Right atrium auricular region (tissue), 2 donors: ENCODE results near the gene MVK. TPM values are rescaled to one million over a fixed set of nuclear protein-coding genes. Genes with fewer than 3 reads are reported as not detected.

ENCODE experiments used
- DNase-seq: peaks from one replicate; pipeline ENCODE4 v3.0.0-alpha.2; 2019; ENCODE audit warnings: low spot score
- H3K27ac ChIP-seq, 2 donors: fragments of 200-600 bp; sonication (generic); 1 replicate in 1 of 2; 2 replicates in 1 of 2; pipeline ENCODE4 v1.5.1; 2016 to 2019
- H3K27me3 ChIP-seq, 2 donors: fragments of 200-600 bp; sonication (generic); one replicate each; pipeline versions ENCODE4 v1.5.1 to v1.6.0; 2017 to 2019
- H3K36me3 ChIP-seq: fragments of 200-600 bp; sonication (generic); one replicate; pipeline ENCODE4 v1.5.1; 2016
- H3K4me1 ChIP-seq, 2 donors: fragments of 200-600 bp; sonication (generic); one replicate each; pipeline versions ENCODE4 v1.5.1 to v1.6.0; 2017 to 2019
- H3K4me3 ChIP-seq, 2 donors: fragments of 200-600 bp; sonication (generic); 1 replicate in 1 of 2; 2 replicates in 1 of 2; pipeline ENCODE4 v1.5.1; 2017 to 2019; ENCODE audit warnings: mild to moderate bottlenecking in 1 of 2, moderate library complexity in 1 of 2
- H3K9me3 ChIP-seq, 2 donors: fragments of 200-600 bp; sonication (generic); one replicate each; pipeline ENCODE4 v1.5.1; 2019
- total RNA-seq, 2 donors: library from RNA; depleted of rRNA; stranded (reverse); fragments of >200 nt; gene quantifications; one replicate each; pipeline ENCODE4 v1.1.0, GENCODE V29; 2016
- TF ChIP-seq, protein P1 (sequence below), 2 donors: fragments of 200-600 bp; sonication (generic); IDR thresholded peaks; one replicate each; pipeline ENCODE4 v1.5.1; 2019; ENCODE audit warnings: antibody characterized with exemption in 2 of 2

MVK gene
- total RNA-seq, 2 donors from 2014 or later, result 5.5 to 7.5 TPM

DNA sequence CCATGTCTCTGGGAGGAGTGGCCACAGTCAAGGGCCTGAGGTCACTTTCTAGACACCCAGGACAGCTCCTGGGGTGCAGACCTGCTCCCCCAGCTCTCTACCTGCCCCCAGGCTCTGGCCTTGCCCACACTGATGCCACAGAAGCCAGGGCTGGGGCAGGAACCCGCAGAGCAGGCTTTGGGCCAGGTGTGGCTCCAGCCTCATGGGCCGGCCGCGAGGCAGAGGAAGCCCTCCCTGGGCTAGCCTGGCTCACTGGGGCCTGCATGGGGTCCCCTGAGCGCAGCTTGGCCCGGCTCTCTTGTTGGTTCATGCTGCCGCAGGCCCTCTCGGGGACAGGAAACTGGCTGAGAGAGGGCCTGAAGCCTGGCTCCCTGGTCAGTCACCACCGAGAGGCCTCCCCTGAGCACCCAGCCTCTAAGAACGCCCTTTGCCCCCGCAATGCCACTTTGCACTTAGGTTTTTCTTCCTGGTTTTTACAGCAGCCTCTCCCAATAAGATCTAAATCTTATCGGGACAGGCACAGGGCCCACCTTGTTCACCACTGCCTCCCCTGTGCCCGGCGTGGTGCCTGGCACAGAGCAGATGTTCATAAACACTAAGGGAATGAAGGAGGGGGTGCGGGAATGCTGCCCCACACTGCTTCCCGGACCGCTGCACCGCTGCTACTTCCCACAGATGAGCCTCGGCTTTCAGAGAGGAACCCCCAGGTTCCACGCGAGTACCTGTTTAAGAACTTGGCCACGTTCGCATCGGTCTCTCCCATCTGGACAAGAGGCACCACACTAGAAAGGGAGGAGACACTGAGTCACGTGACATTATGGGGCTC lies 15.0 kb upstream of the MVK start:
- Histone ChIP-seq H3K4me1 (no peaks in the 10 kb centered on the region), H3K27ac (no peak overlapping the region), H3K36me3 (no peaks in the 10 kb centered on the region), H3K27me3 (no peaks in the 10 kb centered on the region), H3K4me3 (no peak overlapping the region), H3K9me3 (no peaks in the 10 kb centered on the region)
- TF ChIP-seq, protein P1, sequence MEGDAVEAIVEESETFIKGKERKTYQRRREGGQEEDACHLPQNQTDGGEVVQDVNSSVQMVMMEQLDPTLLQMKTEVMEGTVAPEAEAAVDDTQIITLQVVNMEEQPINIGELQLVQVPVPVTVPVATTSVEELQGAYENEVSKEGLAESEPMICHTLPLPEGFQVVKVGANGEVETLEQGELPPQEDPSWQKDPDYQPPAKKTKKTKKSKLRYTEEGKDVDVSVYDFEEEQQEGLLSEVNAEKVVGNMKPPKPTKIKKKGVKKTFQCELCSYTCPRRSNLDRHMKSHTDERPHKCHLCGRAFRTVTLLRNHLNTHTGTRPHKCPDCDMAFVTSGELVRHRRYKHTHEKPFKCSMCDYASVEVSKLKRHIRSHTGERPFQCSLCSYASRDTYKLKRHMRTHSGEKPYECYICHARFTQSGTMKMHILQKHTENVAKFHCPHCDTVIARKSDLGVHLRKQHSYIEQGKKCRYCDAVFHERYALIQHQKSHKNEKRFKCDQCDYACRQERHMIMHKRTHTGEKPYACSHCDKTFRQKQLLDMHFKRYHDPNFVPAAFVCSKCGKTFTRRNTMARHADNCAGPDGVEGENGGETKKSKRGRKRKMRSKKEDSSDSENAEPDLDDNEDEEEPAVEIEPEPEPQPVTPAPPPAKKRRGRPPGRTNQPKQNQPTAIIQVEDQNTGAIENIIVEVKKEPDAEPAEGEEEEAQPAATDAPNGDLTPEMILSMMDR (IDR thresholded peaks at IDR 0.05), result no peak
- no peak for DNase-seq

DNA sequence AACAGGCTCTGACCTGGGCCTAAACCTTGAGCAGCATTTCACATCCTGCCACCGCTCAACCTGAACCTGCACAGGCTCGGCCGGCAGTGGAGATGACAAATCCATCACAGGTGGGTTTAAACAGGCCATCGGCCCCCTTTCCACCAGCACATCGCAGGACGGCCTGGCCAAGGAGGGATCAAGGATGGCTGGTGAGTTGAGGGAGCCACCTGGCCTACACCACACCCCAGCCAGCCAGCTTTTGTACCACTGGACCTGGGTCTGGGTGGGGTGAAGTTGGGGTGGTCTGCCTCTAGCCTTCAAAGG lies 14.4 kb upstream of the MVK start:
- Histone ChIP-seq H3K4me1 (peaks cover 0 to 5% of the 10 kb centered on the region in 2 donors), H3K27ac (no peak overlapping the region), H3K4me3 (no peak overlapping the region), H3K9me3 (no peaks in the 10 kb centered on the region), H3K36me3 (no peaks in the 10 kb centered on the region), H3K27me3 (no peaks in the 10 kb centered on the region)
- no peak for DNase-seq
- TF ChIP-seq, protein P1 (IDR thresholded peaks at IDR 0.05), result no peak

DNA sequence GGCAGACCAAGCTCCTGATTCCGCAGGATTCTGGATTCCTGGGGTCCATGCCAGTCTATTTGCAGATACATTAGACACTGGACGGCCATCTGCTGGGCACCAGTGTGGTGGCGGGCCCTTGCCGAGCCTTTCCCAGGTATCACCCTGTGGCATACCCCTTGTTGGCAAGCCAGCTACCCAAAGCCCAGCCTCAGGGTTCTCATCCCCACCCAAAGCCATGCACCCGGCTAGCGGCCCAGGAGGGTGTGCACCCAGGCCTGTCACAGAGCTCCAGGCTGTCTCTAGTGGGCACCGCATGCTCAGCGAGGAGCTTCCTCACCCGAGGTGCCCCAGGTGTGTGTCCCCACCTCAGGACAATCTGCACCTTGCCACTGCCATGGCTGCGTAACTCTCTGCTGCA lies 14.0 kb upstream of the MVK start:
- H3K36me3 ChIP-seq, result no peaks in the 10 kb centered on the region
- peaks cover 0 to 6% of the 10 kb centered on the region in 2 donors for H3K4me1 ChIP-seq
- TF ChIP-seq, protein P1 (IDR thresholded peaks at IDR 0.05), result no peak
- no peak for DNase-seq
- no peaks in the 10 kb centered on the region for H3K27me3 ChIP-seq
- no peaks in the 10 kb centered on the region for H3K9me3 ChIP-seq
- H3K4me3 ChIP-seq, result no peak overlapping the region
- H3K27ac ChIP-seq, result no peak overlapping the region

DNA sequence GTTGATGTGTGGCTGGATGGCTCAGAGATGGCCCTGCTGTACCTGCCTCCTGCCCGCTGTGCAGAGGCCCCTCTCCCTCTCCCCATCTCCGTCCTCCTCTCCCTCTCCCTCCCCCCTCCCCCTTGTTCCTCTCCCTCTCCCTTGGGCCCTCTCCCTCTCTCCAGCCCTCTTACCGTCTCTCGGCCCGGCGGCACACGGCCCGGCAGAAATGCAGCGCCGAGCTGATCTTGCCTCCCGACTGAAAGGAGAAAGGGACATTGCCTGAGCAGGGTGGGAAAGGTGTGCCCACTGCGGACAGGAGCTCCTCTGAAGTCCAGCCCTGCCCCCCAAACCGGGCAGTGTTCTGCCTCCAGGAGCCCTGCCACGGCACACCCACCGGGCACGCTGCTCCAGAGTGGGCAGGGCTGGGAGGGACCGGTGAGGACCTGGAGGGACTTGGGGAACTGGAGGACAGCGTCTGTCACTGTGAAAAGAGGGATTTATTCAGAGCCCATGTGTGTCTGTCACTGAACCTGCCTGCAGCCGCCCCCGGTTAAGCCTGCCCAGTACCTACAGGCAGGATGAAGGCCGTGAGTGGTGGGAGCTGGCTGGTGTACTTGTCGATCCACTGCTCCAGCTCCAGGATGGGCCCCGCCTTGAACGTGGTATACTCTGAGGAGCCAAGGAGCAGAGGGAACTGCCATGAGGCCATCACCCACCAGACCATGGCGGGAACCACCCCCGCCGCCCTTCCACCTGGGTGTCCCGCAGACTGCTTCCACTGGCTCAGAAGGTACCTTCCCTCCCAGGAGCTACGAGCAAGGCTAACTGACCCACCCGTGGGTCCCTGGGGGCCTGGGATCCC lies 12.5 kb upstream of the MVK start:
- H3K27ac ChIP-seq, result no peak overlapping the region
- no peaks in the 10 kb centered on the region for H3K27me3 ChIP-seq
- no peak overlapping the region for H3K4me3 ChIP-seq
- DNase-seq, result no peak
- TF ChIP-seq, protein P1 (IDR thresholded peaks at IDR 0.05), result no peak
- H3K9me3 ChIP-seq, result no peaks in the 10 kb centered on the region
- no peaks in the 10 kb centered on the region for H3K36me3 ChIP-seq
- H3K4me1 ChIP-seq, result peaks cover 0 to 6% of the 10 kb centered on the region in 2 donors

DNA sequence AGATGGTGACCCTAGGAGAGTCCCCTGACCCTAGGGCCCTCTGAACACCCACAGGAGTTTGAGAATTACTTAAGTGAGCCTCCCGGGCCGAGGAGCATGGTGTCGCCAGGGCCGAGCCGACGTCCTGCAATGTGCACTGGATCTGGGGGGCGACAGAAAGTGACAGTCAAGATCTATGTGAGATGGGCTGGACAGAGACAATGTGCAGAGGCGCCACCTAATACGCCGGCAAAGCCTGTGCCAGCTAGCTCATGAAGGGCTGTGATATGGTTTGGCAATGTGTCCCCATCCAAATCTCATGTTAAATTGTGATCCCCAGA lies 11.9 kb upstream of the MVK start:
- Histone ChIP-seq H3K27ac (no peak overlapping the region), H3K4me3 (no peak overlapping the region), H3K27me3 (no peaks in the 10 kb centered on the region), H3K9me3 (no peaks in the 10 kb centered on the region), H3K4me1 (peaks cover 0 to 6% of the 10 kb centered on the region in 2 donors), H3K36me3 (peaks cover 5% of the 10 kb centered on the region)
- no peak for DNase-seq
- TF ChIP-seq, protein P1 (IDR thresholded peaks at IDR 0.05), result no peak
